ENCODE measurements around the gene SLC17A7.
"Not testable (repeated sequence)": the region's sequence is repeated elsewhere in the genome, so short reads cannot be mapped to it uniquely, and the experiment has no call there.

SLC17A7 gene

GRCh38 chr19:49481020-49481683 is 39.8 kb upstream of the SLC17A7 start:
- Histone ChIP-seq H3K27me3 (ENCODE audit: control insufficient read depth in 2 of 2, insufficient read depth in 2 of 2, low read length in 2 of 2) (no peaks in the 10 kb centered on the region), H3K4me3 (ENCODE audit: low read length in 2 of 2) (no peak overlapping the region), H3K9me3 (ENCODE audit: control insufficient read depth in 2 of 2, low read length in 2 of 2) (no peaks in the 10 kb centered on the region), H3K4me1 (ENCODE audit: control insufficient read depth in 2 of 2, insufficient read depth in 2 of 2, low read length in 2 of 2) (no peaks in the 10 kb centered on the region), H3K36me3 (ENCODE audit: control insufficient read depth in 2 of 2, insufficient read depth in 2 of 2, low read length in 2 of 2) (peaks cover 0 to 3% of the 10 kb centered on the region in 2 donors), H3K9ac (ENCODE audit: low read depth in 1 of 2, low read length in 2 of 2) (no peak overlapping the region), H3K27ac (ENCODE audit: low read depth in 2 of 2, low read length in 2 of 2) (no peak overlapping the region)

GRCh38 chr19:49479975-49480628 is 38.8 kb upstream of the SLC17A7 start:
- Histone ChIP-seq H3K4me1 (ENCODE audit: control insufficient read depth in 2 of 2, insufficient read depth in 2 of 2, low read length in 2 of 2) (no peaks in the 10 kb centered on the region), H3K27me3 (ENCODE audit: control insufficient read depth in 2 of 2, insufficient read depth in 2 of 2, low read length in 2 of 2) (no peaks in the 10 kb centered on the region), H3K36me3 (ENCODE audit: control insufficient read depth in 2 of 2, insufficient read depth in 2 of 2, low read length in 2 of 2) (peaks cover 0 to 3% of the 10 kb centered on the region in 2 donors), H3K27ac (ENCODE audit: low read depth in 2 of 2, low read length in 2 of 2) (no peak overlapping the region), H3K9ac (ENCODE audit: low read depth in 1 of 2, low read length in 2 of 2) (no peak overlapping the region), H3K4me3 (ENCODE audit: low read length in 2 of 2) (no peak overlapping the region), H3K9me3 (ENCODE audit: control insufficient read depth in 2 of 2, low read length in 2 of 2) (no peaks in the 10 kb centered on the region)

GRCh38 chr19:49475995-49476880 is 34.9 kb upstream of the SLC17A7 start:
- no peak overlapping the region for H3K27ac ChIP-seq (ENCODE audit: low read depth in 2 of 2, low read length in 2 of 2)
- H3K27me3 ChIP-seq (ENCODE audit: control insufficient read depth in 2 of 2, insufficient read depth in 2 of 2, low read length in 2 of 2) = no peaks in the 10 kb centered on the region
- no peak overlapping the region for H3K9ac ChIP-seq (ENCODE audit: low read depth in 1 of 2, low read length in 2 of 2)
- peak overlapping the region in 1 of 2 donors; percentile 76 for H3K4me3 ChIP-seq (ENCODE audit: low read length in 2 of 2)
- H3K9me3 ChIP-seq (ENCODE audit: control insufficient read depth in 2 of 2, low read length in 2 of 2) = no peaks in the 10 kb centered on the region
- peaks cover 0 to 3% of the 10 kb centered on the region in 2 donors for H3K36me3 ChIP-seq (ENCODE audit: control insufficient read depth in 2 of 2, insufficient read depth in 2 of 2, low read length in 2 of 2)
- H3K4me1 ChIP-seq (ENCODE audit: control insufficient read depth in 2 of 2, insufficient read depth in 2 of 2, low read length in 2 of 2) = peaks cover 5 to 8% of the 10 kb centered on the region in 2 donors

GRCh38 chr19:49475191-49475917 is 34.0 kb upstream of the SLC17A7 start:
- peaks cover 0 to 5% of the 10 kb centered on the region in 2 donors for H3K36me3 ChIP-seq (ENCODE audit: control insufficient read depth in 2 of 2, insufficient read depth in 2 of 2, low read length in 2 of 2)
- H3K4me1 ChIP-seq (ENCODE audit: control insufficient read depth in 2 of 2, insufficient read depth in 2 of 2, low read length in 2 of 2) = peaks cover 5 to 8% of the 10 kb centered on the region in 2 donors
- H3K27ac ChIP-seq (ENCODE audit: low read depth in 2 of 2, low read length in 2 of 2) = peak overlapping the region; percentile 69 to 85
- H3K4me3 ChIP-seq (ENCODE audit: low read length in 2 of 2) = peak overlapping the region; percentile 76 to 78
- no peaks in the 10 kb centered on the region for H3K27me3 ChIP-seq (ENCODE audit: control insufficient read depth in 2 of 2, insufficient read depth in 2 of 2, low read length in 2 of 2)
- no peaks in the 10 kb centered on the region for H3K9me3 ChIP-seq (ENCODE audit: control insufficient read depth in 2 of 2, low read length in 2 of 2)
- H3K9ac ChIP-seq (ENCODE audit: low read depth in 1 of 2, low read length in 2 of 2) = peak overlapping the region; percentile 60 to 69

GRCh38 chr19:49474542-49474924 is 33.2 kb upstream of the SLC17A7 start:
- Histone ChIP-seq H3K27me3 (ENCODE audit: control insufficient read depth in 2 of 2, insufficient read depth in 2 of 2, low read length in 2 of 2) (no peaks in the 10 kb centered on the region), H3K4me3 (ENCODE audit: low read length in 2 of 2) (peak overlapping the region; percentile 76 to 78), H3K36me3 (ENCODE audit: control insufficient read depth in 2 of 2, insufficient read depth in 2 of 2, low read length in 2 of 2) (peaks cover 0 to 3% of the 10 kb centered on the region in 2 donors), H3K27ac (ENCODE audit: low read depth in 2 of 2, low read length in 2 of 2) (peak overlapping the region; percentile 69 to 85), H3K9me3 (ENCODE audit: control insufficient read depth in 2 of 2, low read length in 2 of 2) (no peaks in the 10 kb centered on the region), H3K4me1 (ENCODE audit: control insufficient read depth in 2 of 2, insufficient read depth in 2 of 2, low read length in 2 of 2) (peaks cover 9 to 10% of the 10 kb centered on the region in 2 donors), H3K9ac (ENCODE audit: low read depth in 1 of 2, low read length in 2 of 2) (peak overlapping the region; percentile 60 to 69)

- no peaks in the 10 kb centered on the region for H3K9me3 ChIP-seq (ENCODE audit: control insufficient read depth in 2 of 2, low read length in 2 of 2)
- peaks cover 9 to 10% of the 10 kb centered on the region in 2 donors for H3K4me1 ChIP-seq (ENCODE audit: control insufficient read depth in 2 of 2, insufficient read depth in 2 of 2, low read length in 2 of 2)
- peak within 1 kb of the TSS; percentile 60 to 69 for H3K9ac ChIP-seq (ENCODE audit: low read depth in 1 of 2, low read length in 2 of 2)
- peak within 1 kb of the TSS; percentile 76 to 78 for H3K4me3 ChIP-seq (ENCODE audit: low read length in 2 of 2)
- H3K27ac ChIP-seq (ENCODE audit: low read depth in 2 of 2, low read length in 2 of 2) = peak within 1 kb of the TSS; percentile 69 to 85
- H3K27me3 ChIP-seq (ENCODE audit: control insufficient read depth in 2 of 2, insufficient read depth in 2 of 2, low read length in 2 of 2) = no peaks in the 10 kb centered on the region
- H3K36me3 ChIP-seq (ENCODE audit: control insufficient read depth in 2 of 2, insufficient read depth in 2 of 2, low read length in 2 of 2) = peaks cover 0 to 3% of the 10 kb centered on the region in 2 donors
Observed at GRCh38 chr19:49473868-49474541, 32.7 kb upstream of the SLC17A7 start, which contains the start of gene FLT3LG. FLT3LG (plus strand) TSS chr19:49474215; CDS start chr19:49474640, 425 bp downstream.

GRCh38 chr19:49473501-49473867 is 32.2 kb upstream of the SLC17A7 start:
- Histone ChIP-seq H3K27ac (ENCODE audit: low read depth in 2 of 2, low read length in 2 of 2) (peak overlapping the region; percentile 69 to 85), H3K9ac (ENCODE audit: low read depth in 1 of 2, low read length in 2 of 2) (peak overlapping the region; percentile 47 to 69), H3K4me3 (ENCODE audit: low read length in 2 of 2) (peak overlapping the region; percentile 76 to 78), H3K4me1 (ENCODE audit: control insufficient read depth in 2 of 2, insufficient read depth in 2 of 2, low read length in 2 of 2) (peaks cover 12 to 13% of the 10 kb centered on the region in 2 donors)
- H3K9me3 ChIP-seq (ENCODE audit: control insufficient read depth in 2 of 2, low read length in 2 of 2); H3K27me3 ChIP-seq (ENCODE audit: control insufficient read depth in 2 of 2, insufficient read depth in 2 of 2, low read length in 2 of 2); H3K36me3 ChIP-seq (ENCODE audit: control insufficient read depth in 2 of 2, insufficient read depth in 2 of 2, low read length in 2 of 2): not testable (repeated sequence)

GRCh38 chr19:49472936-49473335 is 31.6 kb upstream of the SLC17A7 start:
- Histone ChIP-seq H3K36me3 (ENCODE audit: control insufficient read depth in 2 of 2, insufficient read depth in 2 of 2, low read length in 2 of 2) (peaks cover 0 to 3% of the 10 kb centered on the region in 2 donors), H3K4me1 (ENCODE audit: control insufficient read depth in 2 of 2, insufficient read depth in 2 of 2, low read length in 2 of 2) (peaks cover 12 to 17% of the 10 kb centered on the region in 2 donors), H3K27ac (ENCODE audit: low read depth in 2 of 2, low read length in 2 of 2) (peak overlapping the region in 1 of 2 donors; percentile 9), H3K9me3 (ENCODE audit: control insufficient read depth in 2 of 2, low read length in 2 of 2) (no peaks in the 10 kb centered on the region), H3K27me3 (ENCODE audit: control insufficient read depth in 2 of 2, insufficient read depth in 2 of 2, low read length in 2 of 2) (no peaks in the 10 kb centered on the region), H3K4me3 (ENCODE audit: low read length in 2 of 2) (no peak overlapping the region), H3K9ac (ENCODE audit: low read depth in 1 of 2, low read length in 2 of 2) (no peak overlapping the region)

GRCh38 chr19:49470615-49470978 is 29.3 kb upstream of the SLC17A7 start:
- no peaks in the 10 kb centered on the region for H3K27me3 ChIP-seq (ENCODE audit: control insufficient read depth in 2 of 2, insufficient read depth in 2 of 2, low read length in 2 of 2)
- no peak overlapping the region for H3K4me3 ChIP-seq (ENCODE audit: low read length in 2 of 2)
- peaks cover 12 to 17% of the 10 kb centered on the region in 2 donors for H3K4me1 ChIP-seq (ENCODE audit: control insufficient read depth in 2 of 2, insufficient read depth in 2 of 2, low read length in 2 of 2)
- no peaks in the 10 kb centered on the region for H3K9me3 ChIP-seq (ENCODE audit: control insufficient read depth in 2 of 2, low read length in 2 of 2)
- H3K9ac ChIP-seq (ENCODE audit: low read depth in 1 of 2, low read length in 2 of 2) = no peak overlapping the region
- peaks cover 3 to 5% of the 10 kb centered on the region in 2 donors for H3K36me3 ChIP-seq (ENCODE audit: control insufficient read depth in 2 of 2, insufficient read depth in 2 of 2, low read length in 2 of 2)
- H3K27ac ChIP-seq (ENCODE audit: low read depth in 2 of 2, low read length in 2 of 2) = no peak overlapping the region

Measured in mucosa of rectum (tissue), 2 donors.